Neural cell (in vitro differentiated cells): ENCODE results near the gene PARVG.

Source experiments
- EP300 ChIP-seq: fragments of 450-650 bp; conservative IDR thresholded peaks from 2 replicates; pipeline ENCODE4 v1.6.1; 2014; ENCODE audit warnings: antibody characterized with exemption, mild to moderate bottlenecking, moderate library complexity; ENCODE audit not compliant: poor library complexity, severe bottlenecking
- EZH2 ChIP-seq: fragments of 200-600, 300-800 bp; shearing (Covaris generic), sonication (generic); IDR thresholded peaks from 2 replicates; pipeline ENCODE4 v1.6.1; 2014; ENCODE audit warnings: antibody characterized with exemption, low read length, borderline replicate concordance, mild to moderate bottlenecking; ENCODE audit not compliant: insufficient read depth, poor library complexity, severe bottlenecking
- POLR2AphosphoS5 ChIP-seq: IDR thresholded peaks from 2 replicates; pipeline ENCODE4 v1.6.1; 2012
- RAD21 ChIP-seq: fragments of 450-650 bp; conservative IDR thresholded peaks from 2 replicates; pipeline ENCODE4 v1.6.1; 2014; ENCODE audit warnings: antibody characterized with exemption, mild to moderate bottlenecking, moderate library complexity
- SMC3 ChIP-seq: fragments of 450-650 bp; conservative IDR thresholded peaks from 2 replicates; pipeline ENCODE4 v1.6.1; 2014; ENCODE audit warnings: antibody characterized with exemption, mild to moderate bottlenecking, moderate library complexity; ENCODE audit not compliant: poor library complexity
- TAF1 ChIP-seq: IDR thresholded peaks from 2 replicates; pipeline ENCODE4 v1.6.1; 2012; ENCODE audit warnings: low read depth
- TF ChIP-seq, protein P1 (sequence below): fragments of 450-650 bp; IDR thresholded peaks from 2 replicates; pipeline ENCODE4 v1.5.1; 2014; ENCODE audit warnings: antibody characterized with exemption, mild to moderate bottlenecking, moderate library complexity; ENCODE audit not compliant: poor library complexity, severe bottlenecking
- TF ChIP-seq, protein P2 (sequence below): IDR thresholded peaks from 2 replicates; pipeline ENCODE4 v1.6.1; 2012; ENCODE audit warnings: borderline replicate concordance

DNA sequence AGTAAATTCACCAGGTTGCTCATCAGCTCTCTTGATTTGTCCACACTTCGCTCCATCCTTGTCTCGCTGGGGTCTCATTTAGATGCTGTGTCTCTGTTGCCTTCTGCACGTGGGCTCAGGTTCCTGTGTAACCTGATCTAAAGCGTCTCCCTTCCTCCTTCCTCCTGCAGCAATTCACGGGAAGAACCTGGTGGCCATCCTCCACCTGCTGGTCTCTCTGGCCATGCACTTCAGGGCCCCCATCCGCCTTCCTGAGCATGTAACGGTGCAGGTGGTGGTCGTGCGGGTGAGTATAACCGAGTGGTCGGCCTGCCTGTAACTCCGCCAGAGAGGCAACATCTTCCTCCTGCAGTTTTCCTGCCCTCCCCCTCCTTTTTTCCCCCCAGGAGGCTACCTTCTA, 48.0 kb upstream of the PARVG start:
- TF ChIP-seq, protein P1, sequence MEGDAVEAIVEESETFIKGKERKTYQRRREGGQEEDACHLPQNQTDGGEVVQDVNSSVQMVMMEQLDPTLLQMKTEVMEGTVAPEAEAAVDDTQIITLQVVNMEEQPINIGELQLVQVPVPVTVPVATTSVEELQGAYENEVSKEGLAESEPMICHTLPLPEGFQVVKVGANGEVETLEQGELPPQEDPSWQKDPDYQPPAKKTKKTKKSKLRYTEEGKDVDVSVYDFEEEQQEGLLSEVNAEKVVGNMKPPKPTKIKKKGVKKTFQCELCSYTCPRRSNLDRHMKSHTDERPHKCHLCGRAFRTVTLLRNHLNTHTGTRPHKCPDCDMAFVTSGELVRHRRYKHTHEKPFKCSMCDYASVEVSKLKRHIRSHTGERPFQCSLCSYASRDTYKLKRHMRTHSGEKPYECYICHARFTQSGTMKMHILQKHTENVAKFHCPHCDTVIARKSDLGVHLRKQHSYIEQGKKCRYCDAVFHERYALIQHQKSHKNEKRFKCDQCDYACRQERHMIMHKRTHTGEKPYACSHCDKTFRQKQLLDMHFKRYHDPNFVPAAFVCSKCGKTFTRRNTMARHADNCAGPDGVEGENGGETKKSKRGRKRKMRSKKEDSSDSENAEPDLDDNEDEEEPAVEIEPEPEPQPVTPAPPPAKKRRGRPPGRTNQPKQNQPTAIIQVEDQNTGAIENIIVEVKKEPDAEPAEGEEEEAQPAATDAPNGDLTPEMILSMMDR, result no peak
- TF ChIP-seq, protein P2, sequence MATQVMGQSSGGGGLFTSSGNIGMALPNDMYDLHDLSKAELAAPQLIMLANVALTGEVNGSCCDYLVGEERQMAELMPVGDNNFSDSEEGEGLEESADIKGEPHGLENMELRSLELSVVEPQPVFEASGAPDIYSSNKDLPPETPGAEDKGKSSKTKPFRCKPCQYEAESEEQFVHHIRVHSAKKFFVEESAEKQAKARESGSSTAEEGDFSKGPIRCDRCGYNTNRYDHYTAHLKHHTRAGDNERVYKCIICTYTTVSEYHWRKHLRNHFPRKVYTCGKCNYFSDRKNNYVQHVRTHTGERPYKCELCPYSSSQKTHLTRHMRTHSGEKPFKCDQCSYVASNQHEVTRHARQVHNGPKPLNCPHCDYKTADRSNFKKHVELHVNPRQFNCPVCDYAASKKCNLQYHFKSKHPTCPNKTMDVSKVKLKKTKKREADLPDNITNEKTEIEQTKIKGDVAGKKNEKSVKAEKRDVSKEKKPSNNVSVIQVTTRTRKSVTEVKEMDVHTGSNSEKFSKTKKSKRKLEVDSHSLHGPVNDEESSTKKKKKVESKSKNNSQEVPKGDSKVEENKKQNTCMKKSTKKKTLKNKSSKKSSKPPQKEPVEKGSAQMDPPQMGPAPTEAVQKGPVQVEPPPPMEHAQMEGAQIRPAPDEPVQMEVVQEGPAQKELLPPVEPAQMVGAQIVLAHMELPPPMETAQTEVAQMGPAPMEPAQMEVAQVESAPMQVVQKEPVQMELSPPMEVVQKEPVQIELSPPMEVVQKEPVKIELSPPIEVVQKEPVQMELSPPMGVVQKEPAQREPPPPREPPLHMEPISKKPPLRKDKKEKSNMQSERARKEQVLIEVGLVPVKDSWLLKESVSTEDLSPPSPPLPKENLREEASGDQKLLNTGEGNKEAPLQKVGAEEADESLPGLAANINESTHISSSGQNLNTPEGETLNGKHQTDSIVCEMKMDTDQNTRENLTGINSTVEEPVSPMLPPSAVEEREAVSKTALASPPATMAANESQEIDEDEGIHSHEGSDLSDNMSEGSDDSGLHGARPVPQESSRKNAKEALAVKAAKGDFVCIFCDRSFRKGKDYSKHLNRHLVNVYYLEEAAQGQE, result no peak
- TF ChIP-seq SMC3 (no peak), EP300 (no peak), EZH2 (no peak), POLR2AphosphoS5 (no peak), TAF1 (no peak), RAD21 (no peak)
